Measurements from ENCODE around the gene TEX28.
"Not testable (repeated sequence)": the region's sequence is repeated elsewhere in the genome, so short reads cannot be mapped to it uniquely, and the experiment has no call there.

The TEX28 gene, protein sequence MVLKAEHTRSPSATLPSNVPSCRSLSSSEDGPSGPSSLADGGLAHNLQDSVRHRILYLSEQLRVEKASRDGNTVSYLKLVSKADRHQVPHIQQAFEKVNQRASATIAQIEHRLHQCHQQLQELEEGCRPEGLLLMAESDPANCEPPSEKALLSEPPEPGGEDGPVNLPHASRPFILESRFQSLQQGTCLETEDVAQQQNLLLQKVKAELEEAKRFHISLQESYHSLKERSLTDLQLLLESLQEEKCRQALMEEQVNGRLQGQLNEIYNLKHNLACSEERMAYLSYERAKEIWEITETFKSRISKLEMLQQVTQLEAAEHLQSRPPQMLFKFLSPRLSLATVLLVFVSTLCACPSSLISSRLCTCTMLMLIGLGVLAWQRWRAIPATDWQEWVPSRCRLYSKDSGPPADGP

DNA sequence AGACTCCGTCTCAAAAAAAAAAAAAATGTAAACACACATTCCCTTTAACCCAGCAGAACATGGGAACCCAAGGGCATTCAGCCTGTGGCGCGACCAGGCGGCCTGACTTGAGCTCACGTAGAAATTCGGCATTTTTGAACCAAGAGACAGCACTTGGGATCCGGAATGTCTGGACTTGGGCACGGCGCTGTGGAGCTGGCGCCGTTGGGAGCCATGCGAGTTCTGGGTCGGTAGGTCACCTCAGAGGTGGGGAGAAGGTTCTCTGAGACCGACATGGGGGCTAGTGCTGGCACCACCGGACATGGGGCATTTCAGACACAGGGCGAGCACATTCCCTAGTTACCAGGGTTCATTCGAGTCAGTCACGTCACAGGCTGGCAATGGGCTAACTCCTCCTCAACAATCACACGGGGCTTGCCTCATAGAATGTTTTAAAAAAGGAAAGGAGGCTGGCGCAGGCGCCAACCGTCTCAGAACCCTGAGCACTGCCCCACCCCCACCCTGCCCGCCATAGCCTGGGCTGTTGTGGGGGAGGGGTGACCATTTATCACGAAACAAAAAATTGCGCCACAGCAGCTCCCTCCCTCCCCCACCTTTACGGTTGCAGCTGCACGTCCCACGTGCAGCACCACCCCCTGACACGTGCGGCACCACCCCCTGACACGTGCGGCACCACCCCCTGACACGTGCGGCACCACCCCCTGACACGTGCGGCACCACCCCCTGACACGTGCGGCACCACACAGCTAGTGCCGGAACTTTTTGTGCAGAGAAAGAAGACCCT lies at the start of gene TEX28:
TEX28 (minus strand) TSS at position 334 of the 784 bp plus-strand sequence. CDS start 3,007 bp downstream, outside the sequence.
- DNase-seq, result no peak

GRCh38 chrX:154343620-154344019 lies 48.7 kb upstream of the TEX28 start:
- DNase-seq, result not testable (repeated sequence)

DNA sequence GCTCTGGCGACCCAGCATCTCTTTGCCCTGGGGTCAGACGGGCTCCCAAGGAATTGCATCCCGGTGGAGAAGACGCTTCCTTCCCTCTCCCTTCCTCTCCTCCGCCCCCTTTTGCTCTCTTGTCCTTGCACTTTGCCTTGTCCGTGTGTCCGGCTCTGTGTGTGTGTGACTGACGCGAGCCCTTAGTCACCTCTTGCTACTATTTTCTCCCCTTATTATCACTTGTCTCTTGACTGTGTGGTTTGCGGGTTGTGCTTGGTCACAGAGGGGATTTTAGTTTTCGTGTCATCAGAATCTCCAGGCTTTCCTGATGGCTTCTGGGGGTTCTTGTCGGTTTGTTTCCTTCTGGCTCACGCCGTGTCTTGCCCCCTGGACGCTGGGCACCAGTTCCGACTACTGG lies 48.1 kb upstream of the TEX28 start:
- DNase-seq, result not testable (repeated sequence)

DNA sequence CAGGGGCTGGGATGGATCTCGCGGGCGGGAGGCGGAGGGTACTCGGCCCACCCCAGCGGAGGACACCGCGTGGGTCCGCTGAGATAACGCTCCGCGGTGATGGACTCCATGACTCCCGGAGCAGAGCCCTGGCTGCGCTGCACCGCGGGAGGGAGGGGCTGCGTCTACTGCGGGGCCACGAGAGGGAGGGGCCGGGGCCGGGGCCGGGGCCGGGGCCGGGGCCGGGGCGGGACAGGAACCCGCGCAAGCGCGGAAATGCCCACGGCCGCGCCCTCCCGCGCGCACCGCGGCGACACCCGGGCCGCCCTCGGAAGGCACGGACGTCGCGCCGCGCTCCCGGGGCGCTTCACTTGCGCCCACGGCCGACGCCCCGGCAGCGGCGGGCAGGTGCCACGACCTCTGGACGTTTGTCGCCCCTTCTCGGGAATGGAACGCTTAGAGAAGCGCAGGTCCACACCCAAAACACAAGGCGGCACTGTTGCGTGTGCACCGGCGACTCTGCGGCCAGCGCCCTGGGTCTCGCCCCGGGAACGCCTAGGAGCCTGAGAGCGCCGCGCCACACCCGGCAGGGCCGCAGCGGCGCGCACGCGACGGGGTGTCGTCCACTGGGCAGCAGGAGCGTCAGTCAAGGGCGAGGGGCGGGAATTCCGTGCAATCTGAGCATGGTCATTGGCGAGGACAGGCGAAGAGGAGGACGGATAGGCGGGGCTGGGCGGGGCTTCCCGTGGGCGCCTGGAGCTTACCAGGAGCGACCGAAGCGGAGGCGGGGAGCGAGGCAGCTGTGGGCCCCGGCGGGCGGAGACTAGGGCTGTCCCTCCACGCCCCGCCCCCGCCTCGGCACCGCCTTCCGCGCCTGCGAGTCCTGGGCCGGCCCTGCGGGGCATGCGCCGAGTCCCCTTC lies 46.7 kb upstream of the TEX28 start:
- not testable (repeated sequence) for DNase-seq

DNA sequence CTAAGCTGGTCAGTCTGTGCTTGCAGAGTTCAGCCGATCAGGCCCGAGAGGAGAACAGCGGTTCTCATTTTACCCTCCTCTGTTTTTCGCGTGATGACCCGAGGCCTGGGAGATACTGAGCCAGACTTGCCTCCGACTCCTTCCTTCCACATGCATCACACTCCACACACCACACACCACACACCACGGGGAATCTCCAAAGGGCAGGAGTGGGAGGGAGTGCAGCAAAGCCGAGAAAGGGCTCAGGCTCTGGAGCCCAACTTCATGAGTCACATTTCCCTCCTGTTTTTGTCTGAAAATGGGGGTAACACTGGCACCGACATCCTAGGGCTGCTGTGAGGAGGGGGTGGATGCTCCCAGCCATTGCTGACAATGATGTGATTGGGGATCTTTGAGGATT lies 39.6 kb upstream of the TEX28 start:
- no peak for DNase-seq

- DNase-seq, result no peak
Observed at GRCh38 chrX:154333837-154334271, 38.9 kb upstream of the TEX28 start.

GRCh38 chrX:154333116-154333515 lies 38.2 kb upstream of the TEX28 start:
- no peak for DNase-seq

- no peak for DNase-seq
Observed at GRCh38 chrX:154332561-154332960, 37.6 kb upstream of the TEX28 start.

- no peak for DNase-seq
Observed at GRCh38 chrX:154329294-154329693, 34.4 kb upstream of the TEX28 start.

DNA sequence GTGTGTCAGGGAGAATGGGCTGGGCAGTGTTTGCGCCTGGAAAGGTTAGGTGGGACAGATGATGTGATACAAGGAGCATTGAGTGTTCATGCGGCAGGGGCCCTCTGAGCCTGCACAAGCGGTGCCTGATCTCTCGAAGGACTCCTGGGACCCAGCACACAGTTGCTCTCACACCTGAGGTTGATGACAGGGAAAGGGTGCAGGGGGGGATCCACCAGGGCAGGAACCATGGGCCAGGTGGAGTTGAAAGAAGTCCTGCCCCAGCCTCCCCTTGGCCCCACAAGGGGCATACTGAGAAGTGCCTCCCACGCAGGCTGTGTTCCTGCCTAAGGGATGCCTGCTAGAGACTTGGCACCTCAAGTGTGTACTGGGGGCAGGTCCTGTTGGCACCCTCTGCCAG lies 33.7 kb upstream of the TEX28 start:
- DNase-seq, result no peak

- DNase-seq, result no peak
Observed at GRCh38 chrX:154327038-154327820, 32.3 kb upstream of the TEX28 start.

- DNase-seq, result no peak
Observed at GRCh38 chrX:154325541-154325940, 30.6 kb upstream of the TEX28 start.

- DNase-seq, result no peak
Observed at GRCh38 chrX:154323537-154323936, 28.6 kb upstream of the TEX28 start.

DNA sequence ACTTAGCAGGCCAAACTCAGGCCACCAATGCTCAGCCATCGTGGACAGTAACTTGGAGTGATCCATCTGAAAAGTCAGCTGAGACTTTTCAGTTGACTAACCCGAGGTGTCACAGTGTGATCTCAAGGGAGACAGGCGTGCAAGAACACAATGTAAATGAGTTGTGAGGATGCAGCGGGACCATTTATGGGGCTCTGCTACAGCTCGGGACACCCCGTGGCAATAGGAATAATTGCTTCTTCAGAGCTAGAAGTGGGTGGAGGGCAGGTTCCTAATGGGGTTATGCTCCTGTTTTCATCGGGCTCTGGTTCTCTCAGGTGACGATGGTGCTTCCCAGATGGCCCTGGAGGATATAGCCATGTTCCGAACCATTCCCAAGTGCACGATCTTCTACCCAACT lies 28.0 kb upstream of the TEX28 start:
- DNase-seq, result no peak

DNA sequence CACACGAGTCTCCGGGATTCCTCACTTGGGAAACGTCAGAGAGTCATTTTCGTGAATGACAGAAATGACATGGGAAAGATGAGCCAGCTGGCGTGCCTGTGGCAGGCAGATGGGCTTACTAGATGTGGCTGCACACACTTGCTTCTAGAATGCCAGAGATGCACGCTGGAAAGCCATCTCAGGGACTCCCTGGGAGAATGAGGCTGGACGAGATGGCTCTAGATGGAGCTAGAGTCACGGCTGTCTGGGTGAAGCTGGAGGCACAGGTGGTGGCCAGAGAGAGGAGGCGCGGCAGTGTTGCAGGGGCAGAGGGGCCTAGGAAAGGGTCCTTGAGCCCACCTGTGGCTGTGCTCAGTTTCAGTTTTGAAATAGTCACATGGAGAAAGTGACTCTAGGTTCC lies 26.7 kb upstream of the TEX28 start:
- no peak for DNase-seq

GRCh38 chrX:154321152-154321551 lies 26.2 kb upstream of the TEX28 start:
- DNase-seq, result no peak

DNA sequence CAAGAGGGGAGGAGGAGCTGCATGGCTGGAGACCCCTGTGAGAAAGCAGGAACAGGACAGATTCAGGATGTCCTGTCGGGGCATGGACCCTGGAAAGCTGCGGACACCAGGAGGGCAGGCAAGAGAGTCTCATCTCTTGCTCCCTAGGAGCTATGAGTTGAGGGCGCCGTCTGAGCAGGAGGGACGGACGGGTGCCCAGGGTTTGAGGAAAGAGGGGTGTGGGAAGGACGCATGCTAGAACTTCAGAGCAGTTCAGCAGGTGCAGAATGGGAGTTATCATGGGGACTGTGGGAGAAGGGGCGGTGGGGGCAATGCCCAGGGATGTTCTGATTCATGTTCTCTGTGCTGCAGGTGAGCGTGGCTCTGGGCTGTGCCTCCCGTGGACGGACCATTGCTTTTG lies 25.5 kb upstream of the TEX28 start:
- no peak for DNase-seq

DNA sequence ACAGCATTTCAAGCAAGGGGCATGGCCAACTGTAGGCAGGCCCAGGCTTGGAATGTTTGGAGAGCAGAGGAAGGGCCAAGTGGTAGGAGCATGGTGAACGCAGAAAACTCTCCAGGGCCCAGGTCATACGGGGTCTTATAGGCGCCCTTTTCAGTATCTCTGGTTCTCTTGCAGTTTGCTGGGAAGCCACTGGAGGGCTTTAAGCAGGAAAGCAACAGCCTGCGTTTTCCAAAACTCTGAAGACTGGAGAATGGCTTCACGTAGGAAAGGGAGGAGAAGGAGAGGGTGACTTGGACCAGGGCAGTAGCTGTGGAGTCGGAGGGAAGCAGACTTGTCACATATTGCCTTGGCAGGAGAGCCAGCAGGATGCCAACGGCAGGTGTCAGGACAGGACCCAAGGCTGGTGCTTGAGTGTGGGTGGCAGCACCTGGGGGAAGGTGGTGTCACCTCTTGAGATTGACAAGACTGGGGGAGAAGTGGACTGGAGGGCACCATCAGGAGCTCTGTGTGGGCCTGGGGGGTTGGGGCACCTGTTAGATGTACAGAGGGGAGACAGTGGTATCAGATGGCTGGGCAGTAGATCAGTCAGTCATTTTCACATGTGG lies 22.6 kb upstream of the TEX28 start:
- DNase-seq, result no peak

DNA sequence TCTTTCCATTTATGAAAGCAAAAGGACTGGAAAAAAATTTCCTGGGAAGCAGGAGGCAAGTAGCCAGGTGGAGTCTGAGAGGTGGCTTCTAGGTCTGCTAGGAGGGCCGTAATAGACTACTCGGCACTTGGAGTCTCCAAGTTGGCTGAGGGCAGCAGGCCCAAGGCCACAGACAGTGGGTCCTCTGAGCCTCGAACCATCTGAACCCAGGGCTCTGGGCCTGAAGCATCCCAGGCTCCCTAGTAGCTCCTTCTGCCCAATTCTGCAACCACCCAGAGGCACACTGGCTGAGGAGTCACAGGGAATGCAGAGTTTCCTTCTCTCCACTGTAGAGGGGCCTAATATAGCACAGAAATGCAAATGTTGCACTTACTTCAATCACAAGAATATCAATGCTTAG lies 20.5 kb upstream of the TEX28 start:
- no peak for DNase-seq

GRCh38 chrX:154313147-154313546 lies 18.2 kb upstream of the TEX28 start:
- no peak for DNase-seq

DNA sequence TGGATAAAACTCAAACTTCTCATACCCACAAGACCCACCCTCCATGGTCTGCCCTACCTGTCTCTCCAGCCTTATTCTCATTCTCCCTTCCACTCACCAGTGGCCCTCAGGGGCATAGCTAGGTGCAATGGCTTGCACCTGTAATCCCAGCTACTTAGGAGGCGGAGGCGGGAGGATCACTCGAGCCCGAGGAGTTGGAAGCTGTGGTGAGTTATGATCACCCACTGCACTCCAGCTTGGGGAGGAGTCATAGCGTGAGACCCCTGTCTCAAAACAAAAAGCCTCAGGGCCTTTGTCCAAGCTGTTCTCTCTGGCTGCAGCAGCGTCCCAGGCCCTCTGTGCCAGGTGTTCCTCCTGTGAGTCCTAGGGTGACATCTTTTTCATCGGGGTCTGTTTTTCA lies 17.2 kb upstream of the TEX28 start:
- DNase-seq, result no peak

All from GF-D8 (cell line).